Peyer's patch (tissue), 4 donors: ENCODE results near the gene SEC16B. TPM values are rescaled to one million over a fixed set of nuclear protein-coding genes. Genes with fewer than 3 reads are reported as not detected.

ENCODE experiments used
- DNase-seq, 3 donors: peaks; one replicate each; pipeline ENCODE4 v3.0.0-alpha.2; 2017 to 2019
- H3K27ac ChIP-seq, 4 donors: fragments of 200-600 bp; sonication (generic); one replicate each; pipeline ENCODE4 v1.5.1; 2016 to 2019
- H3K27me3 ChIP-seq, 2 donors: fragments of 200-600 bp; sonication (generic); one replicate each; pipeline ENCODE4 v1.5.1; 2019
- H3K36me3 ChIP-seq, 3 donors: fragments of 200-600 bp; sonication (generic); one replicate each; pipeline ENCODE4 v1.5.1; 2016 to 2019
- H3K4me1 ChIP-seq, 4 donors: fragments of 200-600 bp; sonication (generic); one replicate each; pipeline ENCODE4 v1.5.1; 2016 to 2019
- H3K4me3 ChIP-seq, 4 donors: fragments of 200-600 bp; sonication (generic); 1 replicate in 3 of 4; 2 replicates in 1 of 4; pipeline ENCODE4 v1.5.1; 2016 to 2019; ENCODE audit warnings: mild to moderate bottlenecking in 1 of 4
- H3K9me3 ChIP-seq, 4 donors: fragments of 200-600 bp; sonication (generic); one replicate each; pipeline ENCODE4 v1.5.1; 2016 to 2019; ENCODE audit warnings: mild to moderate bottlenecking in 1 of 4
- CTCF ChIP-seq, 6 experiments: fragments of 450-650 bp in 4 of 6; fragments of 200-600 bp in 2 of 6; sonication (generic) in 1 of 6; IDR thresholded peaks; one replicate each; pipeline ENCODE4 v1.5.1; 2017 to 2019; ENCODE audit warnings: antibody characterized with exemption in 6 of 6, mild to moderate bottlenecking in 3 of 6, moderate library complexity in 1 of 6
- POLR2A ChIP-seq, 2 donors: fragments of 450-650 bp; IDR thresholded peaks; one replicate each; pipeline ENCODE4 v1.5.1; 2017; ENCODE audit warnings: antibody characterized with exemption in 2 of 2, mild to moderate bottlenecking in 2 of 2, moderate library complexity in 2 of 2
- small RNA-seq, 2 donors: library from RNA; depleted of rRNA; stranded (forward); fragments of <200 nt; gene quantifications; one replicate each; pipeline ENCODE3, GENCODE V24; 2016
- total RNA-seq, 4 donors: library from RNA; depleted of rRNA; stranded (reverse); fragments of >200 nt; gene quantifications; one replicate each; pipeline ENCODE4 v1.1.0, GENCODE V29; 2016

The SEC16B gene
- total RNA-seq, 4 donors from 2014 or later, result 20.6 to 147 (median 55.0) TPM

GRCh38 chr1:177905686-177906085 is 64.2 kb downstream of the SEC16B start:
- H3K36me3 ChIP-seq, result no peaks in the 10 kb centered on the region
- no peak for DNase-seq
- no peak overlapping the region for H3K4me3 ChIP-seq
- TF ChIP-seq CTCF (IDR thresholded peaks at IDR 0.05) (no peak), POLR2A (IDR thresholded peaks at IDR 0.05) (no peak)
- no peak overlapping the region for H3K27ac ChIP-seq
- no peaks in the 10 kb centered on the region for H3K4me1 ChIP-seq
- no peaks in the 10 kb centered on the region for H3K9me3 ChIP-seq
- no peaks in the 10 kb centered on the region for H3K27me3 ChIP-seq

GRCh38 chr1:177902266-177902665 is 67.6 kb downstream of the SEC16B start:
- no peaks in the 10 kb centered on the region for H3K36me3 ChIP-seq
- no peaks in the 10 kb centered on the region for H3K27me3 ChIP-seq
- no peak for DNase-seq
- H3K4me3 ChIP-seq, result no peak overlapping the region
- no peaks in the 10 kb centered on the region for H3K9me3 ChIP-seq
- no peaks in the 10 kb centered on the region for H3K4me1 ChIP-seq
- no peak for TF ChIP-seq POLR2A (IDR thresholded peaks at IDR 0.05)
- no peak overlapping the region for H3K27ac ChIP-seq

GRCh38 chr1:177897998-177898654 is 71.7 kb downstream of the SEC16B start:
- TF ChIP-seq CTCF (IDR thresholded peaks at IDR 0.05), result no peak
- no peak for TF ChIP-seq POLR2A (IDR thresholded peaks at IDR 0.05)
- no peaks in the 10 kb centered on the region for H3K9me3 ChIP-seq
- H3K27me3 ChIP-seq, result no peaks in the 10 kb centered on the region
- no peaks in the 10 kb centered on the region for H3K36me3 ChIP-seq
- no peaks in the 10 kb centered on the region for H3K4me1 ChIP-seq
- H3K4me3 ChIP-seq, result no peak overlapping the region
- H3K27ac ChIP-seq, result peak overlapping the region in 2 of 4 donors; percentile 5 to 42
- DNase-seq, result peak in 1 of 3 donors; percentile 49

- Histone ChIP-seq H3K4me1 (no peaks in the 10 kb centered on the region), H3K4me3 (no peak overlapping the region), H3K27ac (no peak overlapping the region), H3K27me3 (no peaks in the 10 kb centered on the region), H3K9me3 (no peaks in the 10 kb centered on the region), H3K36me3 (no peaks in the 10 kb centered on the region)
- TF ChIP-seq CTCF (IDR thresholded peaks at IDR 0.05), result no peak
- no peak for TF ChIP-seq POLR2A (IDR thresholded peaks at IDR 0.05)
- no peak for DNase-seq
These were observed 72.4 kb downstream of the SEC16B start for GRCh38 chr1:177897281-177897997.

Small RNA genes lying within 50 kb of the gene (small RNA-seq; reads per million reads assigned to genes)
- gene AL359075.1, result 0 reads per million in 2 donors

Other genes with a start within 250 kb of the SEC16B start
- 10 to 100 TPM; 10.2 to 35.5 (median 20.0) TPM for gene RASAL2, start 124.0 kb upstream of the SEC16B start, total RNA-seq